GM18858 (cell line): ENCODE measurements around the gene PSMB4.
"Not testable (repeated sequence)": the region's sequence is repeated elsewhere in the genome, so short reads cannot be mapped to it uniquely, and the experiment has no call there.

Source experiments
- ATAC-seq: cut with Tn5 transposase; IDR thresholded peaks from one replicate; pipeline ENCODE4 v1.9.1; 2021; ENCODE audit not compliant: unreplicated experiment

Gene PSMB4

GRCh38 chr1:151399324-151400171 is at the start of gene PSMB4:
PSMB4 (plus strand) TSS chr1:151399573; CDS start chr1:151399588, 15 bp downstream.
- ATAC-seq: peak; percentile 58

- not testable (repeated sequence) for ATAC-seq
These were observed 49.0 kb upstream of the PSMB4 start for GRCh38 chr1:151350323-151350722.

- ATAC-seq: no peak
These were observed 47.2 kb upstream of the PSMB4 start for GRCh38 chr1:151352021-151352718.

GRCh38 chr1:151356696-151357095 is 42.7 kb upstream of the PSMB4 start:
- ATAC-seq: no peak

- ATAC-seq: no peak
These were observed 37.5 kb upstream of the PSMB4 start for GRCh38 chr1:151361883-151362282.

GRCh38 chr1:151362308-151363155 is 36.8 kb upstream of the PSMB4 start:
- ATAC-seq: no peak

GRCh38 chr1:151364996-151365395 is 34.4 kb upstream of the PSMB4 start:
- no peak for ATAC-seq

GRCh38 chr1:151367658-151368392 is 31.5 kb upstream of the PSMB4 start:
- no peak for ATAC-seq

GRCh38 chr1:151368393-151369301 is 30.7 kb upstream of the PSMB4 start:
- ATAC-seq: no peak

GRCh38 chr1:151369302-151369610 is 30.1 kb upstream of the PSMB4 start:
- ATAC-seq: no peak

- ATAC-seq: no peak
These were observed 29.7 kb upstream of the PSMB4 start for GRCh38 chr1:151369621-151370048.

- no peak for ATAC-seq
These were observed 29.0 kb upstream of the PSMB4 start for GRCh38 chr1:151370211-151370911.

GRCh38 chr1:151371370-151372057 is 27.9 kb upstream of the PSMB4 start:
- ATAC-seq: no peak

- no peak for ATAC-seq
These were observed 27.1 kb upstream of the PSMB4 start, which contains the start of gene SELENBP1 for GRCh38 chr1:151372058-151372934. SELENBP1 (minus strand) TSS chr1:151372705; CDS start chr1:151372641, 64 bp downstream.

- no peak for ATAC-seq
These were observed 26.2 kb upstream of the PSMB4 start for GRCh38 chr1:151373196-151373595.

- ATAC-seq: no peak
These were observed 22.1 kb upstream of the PSMB4 start for GRCh38 chr1:151377150-151377884.

GRCh38 chr1:151384584-151384983 is 14.8 kb upstream of the PSMB4 start:
- ATAC-seq: no peak
